ENCODE data around the gene ATXN3L. TPM values are rescaled to one million over a fixed set of nuclear protein-coding genes. Genes with fewer than 3 reads are reported as not detected.

Gene ATXN3L
- total RNA-seq, 1 experiment from 2014 or later = not detected

DNA sequence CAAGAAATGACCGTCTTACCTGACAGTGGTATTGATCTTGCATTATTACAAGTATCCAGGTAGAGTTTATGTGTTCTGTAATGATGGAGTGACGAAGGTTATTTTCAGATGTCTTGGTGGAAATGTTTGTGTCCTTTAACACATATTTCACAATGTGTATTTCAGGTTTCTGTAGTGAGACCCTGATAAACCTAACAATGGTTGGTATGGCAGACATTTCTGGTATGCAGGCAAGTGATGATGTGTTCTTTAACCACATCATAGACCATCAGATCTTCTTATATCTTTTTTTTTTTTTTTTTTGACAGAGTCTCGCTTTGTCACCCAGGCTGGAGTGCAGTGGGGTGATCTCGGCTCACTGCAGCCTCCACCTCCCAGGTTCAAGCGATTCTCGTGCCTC lies 14.6 kb upstream of the ATXN3L start (continued):
- TF ChIP-seq, protein P1, sequence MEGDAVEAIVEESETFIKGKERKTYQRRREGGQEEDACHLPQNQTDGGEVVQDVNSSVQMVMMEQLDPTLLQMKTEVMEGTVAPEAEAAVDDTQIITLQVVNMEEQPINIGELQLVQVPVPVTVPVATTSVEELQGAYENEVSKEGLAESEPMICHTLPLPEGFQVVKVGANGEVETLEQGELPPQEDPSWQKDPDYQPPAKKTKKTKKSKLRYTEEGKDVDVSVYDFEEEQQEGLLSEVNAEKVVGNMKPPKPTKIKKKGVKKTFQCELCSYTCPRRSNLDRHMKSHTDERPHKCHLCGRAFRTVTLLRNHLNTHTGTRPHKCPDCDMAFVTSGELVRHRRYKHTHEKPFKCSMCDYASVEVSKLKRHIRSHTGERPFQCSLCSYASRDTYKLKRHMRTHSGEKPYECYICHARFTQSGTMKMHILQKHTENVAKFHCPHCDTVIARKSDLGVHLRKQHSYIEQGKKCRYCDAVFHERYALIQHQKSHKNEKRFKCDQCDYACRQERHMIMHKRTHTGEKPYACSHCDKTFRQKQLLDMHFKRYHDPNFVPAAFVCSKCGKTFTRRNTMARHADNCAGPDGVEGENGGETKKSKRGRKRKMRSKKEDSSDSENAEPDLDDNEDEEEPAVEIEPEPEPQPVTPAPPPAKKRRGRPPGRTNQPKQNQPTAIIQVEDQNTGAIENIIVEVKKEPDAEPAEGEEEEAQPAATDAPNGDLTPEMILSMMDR (IDR thresholded peaks at IDR 0.05 in 2 of 3, conservative IDR thresholded peaks at IDR 0.05 in 1 of 3; ENCODE audit: borderline replicate concordance in 1 of 3, insufficient read depth in 1 of 3, low read depth in 2 of 3, low read length in 2 of 3) = no peak
- TF ChIP-seq YY1 (IDR thresholded peaks at IDR 0.05; ENCODE audit: extremely low read depth, insufficient replicate concordance, low read depth, low read length) (no peak), ZFX (IDR thresholded peaks at IDR 0.05) (no peak), RAD21 (IDR thresholded peaks at IDR 0.05; ENCODE audit: low read depth) (no peak), FOSL1 (IDR thresholded peaks at IDR 0.05; ENCODE audit: low read depth) (no peak)

DNA sequence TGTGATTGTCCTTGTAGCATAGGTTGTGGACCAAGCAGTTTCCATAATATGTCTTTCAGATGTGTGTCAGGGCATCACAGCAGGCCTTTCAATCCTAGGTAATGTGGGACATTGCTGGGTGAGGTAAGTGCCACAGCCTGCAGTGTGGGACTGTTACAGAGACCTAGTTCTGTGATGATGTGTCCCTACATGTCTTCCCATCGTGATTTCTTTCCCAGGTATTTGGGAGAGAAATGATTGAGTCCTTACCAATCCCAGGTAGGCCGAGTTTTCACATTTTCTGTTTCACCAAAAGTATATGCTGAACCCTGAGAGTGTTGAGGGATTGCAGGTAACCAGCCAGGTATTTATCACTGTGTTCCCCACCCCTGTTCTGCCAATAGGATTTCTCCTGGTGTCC lies 10.6 kb upstream of the ATXN3L start:
- Histone ChIP-seq H3K36me3 (ENCODE audit: control insufficient read depth in 1 of 2, insufficient read depth in 2 of 2, low read length in 2 of 2) (no peaks in the 10 kb centered on the region), H3K4me3 (replicated peaks in 1 of 2; ENCODE audit: low read depth in 1 of 2, low read length in 2 of 2) (no peak overlapping the region), H3K27ac (ENCODE audit: low read depth, low read length) (no peak overlapping the region), H3K79me2 (ENCODE audit: insufficient read depth, low read length) (no peaks in the 10 kb centered on the region), H3K4me2 (ENCODE audit: low read length) (no peak overlapping the region), H3K27me3 (ENCODE audit: insufficient read depth, low read length) (no peaks in the 10 kb centered on the region), H3K9me3 (ENCODE audit: control insufficient read depth in 1 of 2, insufficient read depth in 1 of 2, low read depth in 1 of 2, low read length in 2 of 2) (no peaks in the 10 kb centered on the region), H3K9me2 (ENCODE audit: insufficient read depth) (no peaks in the 10 kb centered on the region), H2AFZ (ENCODE audit: low read depth, low read length, poor library complexity, severe bottlenecking) (no peak overlapping the region), H3K4me1 (ENCODE audit: control insufficient read depth in 1 of 2, insufficient read depth in 2 of 2, low read length in 2 of 2) (no peaks in the 10 kb centered on the region), H3K9ac (ENCODE audit: low read length) (no peak overlapping the region), H4K20me1 (ENCODE audit: insufficient read depth) (no peaks in the 10 kb centered on the region)
- RAD21 ChIA-PET (ENCODE audit: low non-redundant PET in 1 of 2, low total read pairs in 2 of 2, uncharacterized antibody in 2 of 2, unreplicated experiment in 2 of 2) = no interaction called here
- intact Hi-C loops (cut with micrococcal nuclease) = no loop called here
- CTCF ChIA-PET = no interaction called here
- POLR2A ChIA-PET = no interaction called here
- DNase-seq (ENCODE audit: low read depth, low spot score) = no peak
- TF ChIP-seq, protein P2, sequence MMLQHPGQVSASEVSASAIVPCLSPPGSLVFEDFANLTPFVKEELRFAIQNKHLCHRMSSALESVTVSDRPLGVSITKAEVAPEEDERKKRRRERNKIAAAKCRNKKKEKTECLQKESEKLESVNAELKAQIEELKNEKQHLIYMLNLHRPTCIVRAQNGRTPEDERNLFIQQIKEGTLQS (IDR thresholded peaks at IDR 0.05) = no peak
- TF ChIP-seq EZH2phosphoT487 (IDR thresholded peaks at IDR 0.05; ENCODE audit: borderline replicate concordance) (no peak), ZNF274 (IDR thresholded peaks at IDR 0.05; ENCODE audit: low read depth, low read length) (no peak), POLR2A (IDR thresholded peaks at IDR 0.05; ENCODE audit: borderline replicate concordance, extremely low read depth, insufficient read depth, insufficient read length) (no peak), SIN3A (IDR thresholded peaks at IDR 0.05; ENCODE audit: low read depth) (no peak), TCF7L2 (IDR thresholded peaks at IDR 0.05; ENCODE audit: borderline replicate concordance, extremely low read depth, insufficient read depth, insufficient read length) (no peak), FOSL1 (IDR thresholded peaks at IDR 0.05; ENCODE audit: low read depth) (no peak), SP1 (IDR thresholded peaks at IDR 0.05; ENCODE audit: low read depth) (no peak)
- TF ChIP-seq, protein P3, sequence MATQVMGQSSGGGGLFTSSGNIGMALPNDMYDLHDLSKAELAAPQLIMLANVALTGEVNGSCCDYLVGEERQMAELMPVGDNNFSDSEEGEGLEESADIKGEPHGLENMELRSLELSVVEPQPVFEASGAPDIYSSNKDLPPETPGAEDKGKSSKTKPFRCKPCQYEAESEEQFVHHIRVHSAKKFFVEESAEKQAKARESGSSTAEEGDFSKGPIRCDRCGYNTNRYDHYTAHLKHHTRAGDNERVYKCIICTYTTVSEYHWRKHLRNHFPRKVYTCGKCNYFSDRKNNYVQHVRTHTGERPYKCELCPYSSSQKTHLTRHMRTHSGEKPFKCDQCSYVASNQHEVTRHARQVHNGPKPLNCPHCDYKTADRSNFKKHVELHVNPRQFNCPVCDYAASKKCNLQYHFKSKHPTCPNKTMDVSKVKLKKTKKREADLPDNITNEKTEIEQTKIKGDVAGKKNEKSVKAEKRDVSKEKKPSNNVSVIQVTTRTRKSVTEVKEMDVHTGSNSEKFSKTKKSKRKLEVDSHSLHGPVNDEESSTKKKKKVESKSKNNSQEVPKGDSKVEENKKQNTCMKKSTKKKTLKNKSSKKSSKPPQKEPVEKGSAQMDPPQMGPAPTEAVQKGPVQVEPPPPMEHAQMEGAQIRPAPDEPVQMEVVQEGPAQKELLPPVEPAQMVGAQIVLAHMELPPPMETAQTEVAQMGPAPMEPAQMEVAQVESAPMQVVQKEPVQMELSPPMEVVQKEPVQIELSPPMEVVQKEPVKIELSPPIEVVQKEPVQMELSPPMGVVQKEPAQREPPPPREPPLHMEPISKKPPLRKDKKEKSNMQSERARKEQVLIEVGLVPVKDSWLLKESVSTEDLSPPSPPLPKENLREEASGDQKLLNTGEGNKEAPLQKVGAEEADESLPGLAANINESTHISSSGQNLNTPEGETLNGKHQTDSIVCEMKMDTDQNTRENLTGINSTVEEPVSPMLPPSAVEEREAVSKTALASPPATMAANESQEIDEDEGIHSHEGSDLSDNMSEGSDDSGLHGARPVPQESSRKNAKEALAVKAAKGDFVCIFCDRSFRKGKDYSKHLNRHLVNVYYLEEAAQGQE (IDR thresholded peaks at IDR 0.05; ENCODE audit: low read depth) = no peak
- TF ChIP-seq, protein P4, sequence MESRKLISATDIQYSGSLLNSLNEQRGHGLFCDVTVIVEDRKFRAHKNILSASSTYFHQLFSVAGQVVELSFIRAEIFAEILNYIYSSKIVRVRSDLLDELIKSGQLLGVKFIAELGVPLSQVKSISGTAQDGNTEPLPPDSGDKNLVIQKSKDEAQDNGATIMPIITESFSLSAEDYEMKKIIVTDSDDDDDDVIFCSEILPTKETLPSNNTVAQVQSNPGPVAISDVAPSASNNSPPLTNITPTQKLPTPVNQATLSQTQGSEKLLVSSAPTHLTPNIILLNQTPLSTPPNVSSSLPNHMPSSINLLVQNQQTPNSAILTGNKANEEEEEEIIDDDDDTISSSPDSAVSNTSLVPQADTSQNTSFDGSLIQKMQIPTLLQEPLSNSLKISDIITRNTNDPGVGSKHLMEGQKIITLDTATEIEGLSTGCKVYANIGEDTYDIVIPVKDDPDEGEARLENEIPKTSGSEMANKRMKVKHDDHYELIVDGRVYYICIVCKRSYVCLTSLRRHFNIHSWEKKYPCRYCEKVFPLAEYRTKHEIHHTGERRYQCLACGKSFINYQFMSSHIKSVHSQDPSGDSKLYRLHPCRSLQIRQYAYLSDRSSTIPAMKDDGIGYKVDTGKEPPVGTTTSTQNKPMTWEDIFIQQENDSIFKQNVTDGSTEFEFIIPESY (IDR thresholded peaks at IDR 0.05; ENCODE audit: extremely low read depth, insufficient replicate concordance, low read length) = no peak
- no peak for ATAC-seq
- no TSS peak for BruUV-seq (replicated peaks)
